ENCODE results near the gene ORAI2.
"Not testable (repeated sequence)": the region's sequence is repeated elsewhere in the genome, so short reads cannot be mapped to it uniquely, and the experiment has no call there.

The ORAI2 gene

GRCh38 chr7:102505298-102506185 is 72.2 kb downstream of the ORAI2 start:
- not testable (repeated sequence) for DNase-seq
